HG03354 (cell line): ENCODE data around the gene TBC1D20.

ENCODE experiments used
- ATAC-seq: cut with Tn5 transposase; IDR thresholded peaks from one replicate; pipeline ENCODE4 v1.9.1; 2021; ENCODE audit warnings: mild to moderate bottlenecking; ENCODE audit not compliant: unreplicated experiment, poor library complexity, severe bottlenecking

TBC1D20 gene

GRCh38 chr20:426566-426965 is 35.8 kb downstream of the TBC1D20 start:
- no peak for ATAC-seq

DNA sequence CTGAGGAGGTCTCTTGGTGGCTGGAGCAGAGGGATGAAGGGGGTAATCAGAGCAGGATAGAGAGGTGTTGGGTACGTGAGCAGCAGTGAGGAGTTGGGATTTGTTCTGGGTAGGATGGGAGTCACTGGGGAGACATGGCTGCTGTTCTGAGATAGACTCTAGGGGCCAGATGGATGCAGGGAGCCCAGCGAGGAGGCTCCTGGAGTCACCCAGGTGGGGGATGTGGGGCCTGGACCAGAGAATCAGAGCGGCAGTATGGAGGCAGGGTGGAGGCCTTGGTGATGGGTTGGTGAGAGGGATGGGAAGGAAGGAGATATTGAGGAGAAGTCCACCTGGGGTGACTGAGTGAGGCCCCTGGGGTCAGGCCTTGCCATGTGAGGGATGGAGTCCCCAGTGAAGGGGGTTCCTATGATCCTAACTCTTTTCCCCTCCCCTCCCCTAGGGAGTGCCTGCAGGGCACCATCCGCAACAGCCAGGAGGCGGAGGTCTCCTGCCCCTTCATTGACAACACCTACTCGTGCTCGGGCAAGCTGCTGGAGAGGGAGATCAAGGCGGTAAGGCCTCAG is 40.6 kb downstream of the TBC1D20 start:
- no peak for ATAC-seq

DNA sequence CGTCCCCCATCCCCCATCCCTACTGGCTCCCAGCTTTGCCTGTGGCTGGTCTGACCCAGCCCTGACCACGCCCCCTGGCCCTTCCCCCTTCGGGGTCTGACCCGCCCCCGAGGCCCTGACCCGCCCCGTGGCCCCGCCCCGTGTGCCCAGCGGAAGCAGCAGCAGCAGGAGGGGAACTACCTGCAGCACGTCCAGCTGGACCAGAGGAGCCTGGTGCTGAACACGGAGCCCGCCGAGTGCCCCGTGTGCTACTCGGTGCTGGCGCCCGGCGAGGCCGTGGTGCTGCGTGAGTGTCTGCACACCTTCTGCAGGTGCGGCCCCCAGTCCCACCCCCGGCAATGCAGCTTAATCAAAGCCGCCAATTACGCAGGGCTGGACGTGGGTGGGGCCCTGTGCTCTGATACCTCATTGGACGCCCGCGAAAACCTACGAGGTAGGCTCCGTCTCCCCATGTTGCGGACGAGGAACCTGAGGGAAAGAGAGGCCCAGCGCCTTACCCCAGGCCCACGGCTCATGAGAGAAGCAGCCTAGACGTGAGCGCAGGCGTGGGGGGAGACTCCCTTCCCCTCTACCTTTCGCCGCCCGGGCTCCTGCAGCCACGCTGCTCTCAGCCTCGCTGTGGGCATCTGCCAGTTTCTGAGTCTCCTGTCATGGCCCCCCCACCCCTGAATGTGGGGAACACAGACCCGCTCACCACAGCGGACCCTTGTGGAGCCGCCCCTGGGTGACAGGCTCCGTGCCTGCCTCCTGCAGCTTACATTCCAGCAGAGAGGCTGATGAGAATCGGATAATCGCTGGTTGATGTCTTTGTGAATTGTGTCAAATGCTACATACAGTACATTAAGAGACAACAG is 41.4 kb downstream of the TBC1D20 start:
- no peak for ATAC-seq

DNA sequence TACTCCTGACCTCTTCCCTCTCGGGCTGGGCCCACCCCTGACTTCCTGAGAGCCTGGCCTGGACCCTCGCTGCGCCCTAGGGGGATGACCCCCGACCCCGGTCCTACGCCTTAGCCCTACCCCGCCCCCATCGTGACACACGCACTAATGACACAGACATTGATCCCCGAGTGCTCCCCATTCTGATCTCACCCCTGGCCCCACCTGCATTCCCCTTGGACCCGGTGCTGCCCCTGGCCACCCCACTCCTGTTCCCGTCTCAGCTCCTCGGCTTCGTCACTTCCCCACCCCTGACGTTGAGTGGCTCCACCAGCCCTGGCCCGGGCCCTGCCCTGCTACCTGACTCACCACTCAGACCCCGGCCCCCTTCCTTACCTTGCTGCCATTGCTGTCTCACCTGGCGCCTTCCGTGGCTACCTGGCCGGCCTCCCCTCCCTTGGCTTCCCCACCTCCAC is 42.1 kb downstream of the TBC1D20 start:
- no peak for ATAC-seq

DNA sequence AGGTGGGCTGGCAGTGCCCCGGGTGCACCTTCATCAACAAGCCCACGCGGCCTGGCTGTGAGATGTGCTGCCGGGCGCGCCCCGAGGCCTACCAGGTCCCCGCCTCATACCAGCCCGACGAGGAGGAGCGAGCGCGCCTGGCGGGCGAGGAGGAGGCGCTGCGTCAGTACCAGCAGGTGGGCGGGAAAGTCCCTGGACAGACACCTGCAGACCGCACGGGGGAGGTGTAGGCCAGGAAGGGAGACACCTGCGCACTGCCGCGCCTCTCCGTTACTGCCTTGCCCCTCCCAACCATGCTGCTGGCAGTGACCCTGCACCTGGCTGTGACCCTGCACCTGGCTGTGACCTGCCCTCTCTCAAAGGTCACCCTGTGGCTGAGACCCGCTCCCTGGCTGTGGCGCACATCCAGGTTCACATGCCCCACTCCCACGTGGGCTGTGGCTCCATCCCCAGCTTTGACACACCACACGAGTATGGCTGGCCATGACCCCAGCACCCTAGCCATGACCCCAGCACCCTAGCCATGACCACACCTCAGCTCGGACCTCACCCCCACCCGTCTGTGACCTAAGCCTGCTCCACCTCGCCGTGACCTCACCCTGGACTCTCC is 42.7 kb downstream of the TBC1D20 start:
- no peak for ATAC-seq

- ATAC-seq = no peak
Observed at GRCh38 chr20:418858-419365, 43.4 kb downstream of the TBC1D20 start.

DNA sequence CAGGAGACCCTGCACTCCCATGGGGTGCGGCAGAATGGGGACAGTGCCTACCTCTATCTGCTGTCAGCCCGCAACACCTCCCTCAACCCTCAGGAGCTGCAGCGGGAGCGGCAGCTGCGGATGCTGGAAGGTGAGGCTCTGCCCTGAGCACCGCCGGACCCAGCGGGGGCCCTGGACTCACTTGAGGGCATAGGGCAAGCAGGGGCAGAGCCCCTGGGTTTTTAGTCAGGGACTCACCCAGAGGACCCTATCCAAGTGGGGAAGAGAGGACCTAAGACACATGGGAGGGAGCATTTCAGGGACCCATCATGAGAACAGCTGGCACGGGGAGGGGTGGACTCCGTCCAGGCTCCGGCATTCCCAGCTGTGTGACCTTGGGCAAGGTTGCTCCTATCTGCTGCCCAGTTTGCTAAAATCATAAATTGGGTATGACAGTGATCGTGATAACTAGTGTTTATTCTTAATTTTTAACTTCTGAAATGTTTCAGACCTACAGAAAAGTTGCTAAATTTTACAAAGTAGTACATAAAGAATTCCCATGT is 44.5 kb downstream of the TBC1D20 start:
- no peak for ATAC-seq

- no peak for ATAC-seq
Observed at GRCh38 chr20:416950-417800, 45.2 kb downstream of the TBC1D20 start.

- no peak for ATAC-seq
Observed at GRCh38 chr20:415820-416322, 46.5 kb downstream of the TBC1D20 start.

GRCh38 chr20:414161-414560 is 48.2 kb downstream of the TBC1D20 start:
- ATAC-seq = no peak

DNA sequence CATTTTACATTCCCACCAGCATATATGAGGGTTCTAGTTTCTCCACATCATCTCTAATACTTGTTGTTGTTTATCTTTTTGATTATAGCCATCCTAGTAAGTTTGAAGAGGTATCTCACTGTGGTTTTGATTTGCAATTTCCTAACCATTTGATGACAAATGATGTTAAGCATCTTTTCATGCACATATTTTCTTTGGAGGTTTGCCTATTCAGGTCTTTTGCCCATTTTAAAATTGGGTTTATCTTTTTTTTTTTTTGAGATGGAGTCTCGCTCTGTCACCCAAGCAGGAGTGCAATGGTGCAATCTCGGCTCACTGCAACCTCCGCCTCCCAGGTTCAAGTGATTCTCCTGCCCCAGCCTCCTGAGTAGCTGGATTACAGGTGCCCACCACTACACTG is 50.3 kb downstream of the TBC1D20 start:
- ATAC-seq = no peak

GRCh38 chr20:409697-410559 is 52.4 kb downstream of the TBC1D20 start:
- no peak for ATAC-seq

DNA sequence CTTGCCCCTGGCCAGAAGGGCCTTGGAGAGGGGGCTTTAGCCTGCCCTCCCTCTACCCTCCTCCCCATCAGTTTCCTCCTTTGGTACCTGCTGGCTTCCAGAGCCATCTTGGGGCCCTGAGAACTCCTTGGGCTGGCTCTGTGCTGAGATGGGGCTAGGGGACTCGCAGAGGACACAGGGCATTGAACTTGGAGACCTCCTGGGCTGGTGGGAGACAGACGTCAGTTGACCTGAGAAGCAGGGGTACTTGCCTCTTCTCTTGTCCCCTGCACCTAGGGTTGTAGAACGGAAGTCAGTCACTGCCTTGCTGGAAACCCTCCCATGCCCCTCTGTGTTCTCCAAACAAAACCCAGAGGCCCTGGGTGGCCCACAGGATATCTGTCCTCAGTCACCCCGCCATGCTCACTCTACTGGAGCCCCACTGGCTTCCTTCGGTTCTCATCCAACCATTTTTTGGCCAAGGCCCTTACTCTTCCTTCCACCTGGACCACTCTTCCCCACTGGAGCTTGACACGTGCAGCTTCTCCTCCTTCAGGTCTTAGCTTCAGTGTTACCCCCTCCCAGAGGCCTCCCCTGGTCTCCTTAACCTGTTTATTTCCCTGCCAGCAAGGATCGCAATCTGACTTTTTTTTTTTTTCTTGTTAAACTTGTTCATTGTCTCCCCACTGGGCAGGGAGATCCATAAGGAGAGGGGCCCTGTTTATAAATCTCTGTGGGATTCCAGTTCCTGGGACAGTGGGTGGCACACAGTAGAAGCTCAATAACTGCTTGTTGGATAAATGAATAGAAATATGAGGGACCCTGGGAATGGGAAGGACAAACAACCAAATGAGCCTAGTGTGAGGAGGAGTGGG is 53.3 kb downstream of the TBC1D20 start:
- ATAC-seq = peak; percentile 31

- ATAC-seq = peak; percentile 74
Observed at GRCh38 chr20:407953-408842, 54.1 kb downstream of the TBC1D20 start, which contains the start of gene RBCK1. Gene RBCK1 (plus strand): TSS chr20:408299. CDS start chr20:408758, 459 bp downstream.

GRCh38 chr20:407133-407952 is 55.0 kb downstream of the TBC1D20 start:
- ATAC-seq = peak; percentile 58
